Measurements from ENCODE around the gene SMIM5. TPM values are rescaled to one million over a fixed set of nuclear protein-coding genes. Genes with fewer than 3 reads are reported as not detected.
A peak's percentile ranks its signal among the peaks of the same experiment; 100 is the strongest.

Gene SMIM5
- polyA plus RNA-seq, 1 experiment: not detected

- no peaks in the 10 kb centered on the region for H3K27me3 ChIP-seq (ENCODE audit: control insufficient read depth, insufficient read depth, low read length)
- CTCF ChIA-PET: no interaction called here
- TF ChIP-seq CTCF (IDR thresholded peaks at IDR 0.05; ENCODE audit: insufficient read depth, low read depth, low read length): no peak
These were observed 30.9 kb downstream of the SMIM5 start for GRCh38 chr17:75664099-75664549.

GRCh38 chr17:75665981-75666380 lies 32.7 kb downstream of the SMIM5 start:
- Histone ChIP-seq H3K4me3 (ENCODE audit: low read depth, low read length) (peak overlapping the region; percentile 73), H3K27me3 (ENCODE audit: control insufficient read depth, insufficient read depth, low read length) (no peaks in the 10 kb centered on the region), H3K36me3 (ENCODE audit: control insufficient read depth, insufficient read depth, low read length) (peaks cover 10% of the 10 kb centered on the region)
- TF ChIP-seq CTCF (IDR thresholded peaks at IDR 0.05; ENCODE audit: insufficient read depth, low read depth, low read length): no peak
- CTCF ChIA-PET: interaction anchor here (1.3 to 4.3 kb wide), 5 partner anchors 14 to 88 kb away, joined by 5 to 31 read pairs (median 11); partner anchors contain the start of gene SMIM5
- DNase-seq (ENCODE audit: low read depth): no peak
- POLR2A ChIA-PET: no interaction called here

More at GRCh38 chr17:75664099-75664549, 30.9 kb downstream of the SMIM5 start:
- POLR2A ChIA-PET: no interaction called here
- no peak for DNase-seq (ENCODE audit: low read depth)
- H3K36me3 ChIP-seq (ENCODE audit: control insufficient read depth, insufficient read depth, low read length): peaks cover 9% of the 10 kb centered on the region
- no peak overlapping the region for H3K4me3 ChIP-seq (ENCODE audit: low read depth, low read length)

- Histone ChIP-seq H3K36me3 (ENCODE audit: control insufficient read depth, insufficient read depth, low read length) (peaks cover 13% of the 10 kb centered on the region), H3K27me3 (ENCODE audit: control insufficient read depth, insufficient read depth, low read length) (no peaks in the 10 kb centered on the region), H3K4me3 (ENCODE audit: low read depth, low read length) (peak within 1 kb of the TSS; percentile 73)
- peak; percentile 88 for DNase-seq (ENCODE audit: low read depth)
- TF ChIP-seq CTCF (IDR thresholded peaks at IDR 0.05; ENCODE audit: insufficient read depth, low read depth, low read length): no peak
- ChIA-PET POLR2A (no interaction called here), CTCF (interaction anchor here (1.1 to 4.3 kb wide), 8 partner anchors 11 to 87 kb away, joined by 3 to 31 read pairs (median 8); partner anchors contain the start of gene SMIM5)
These were observed 33.9 kb downstream of the SMIM5 start, which contains the start of the genes RECQL5 and SAP30BP for GRCh38 chr17:75666959-75667790. TSS of gene RECQL5 (minus strand) at chr17:75667154. CDS start at chr17:75666557, 597 bp downstream. TSS of gene SAP30BP (plus strand) at chr17:75667338. CDS start at chr17:75667373, 35 bp downstream.

GRCh38 chr17:75667825-75668224 lies 34.6 kb downstream of the SMIM5 start:
- Histone ChIP-seq H3K4me3 (ENCODE audit: low read depth, low read length) (peak overlapping the region; percentile 73), H3K27me3 (ENCODE audit: control insufficient read depth, insufficient read depth, low read length) (no peaks in the 10 kb centered on the region), H3K36me3 (ENCODE audit: control insufficient read depth, insufficient read depth, low read length) (peaks cover 11% of the 10 kb centered on the region)
- ChIA-PET POLR2A (no interaction called here), CTCF (interaction anchor here (0.9 to 4.3 kb wide), 7 partner anchors 12 to 86 kb away, joined by 3 to 31 read pairs (median 5); partner anchors contain the start of gene SMIM5)
- TF ChIP-seq CTCF (IDR thresholded peaks at IDR 0.05; ENCODE audit: insufficient read depth, low read depth, low read length): no peak
- DNase-seq (ENCODE audit: low read depth): no peak

GRCh38 chr17:75668489-75668888 lies 35.3 kb downstream of the SMIM5 start:
- no peak for DNase-seq (ENCODE audit: low read depth)
- Histone ChIP-seq H3K4me3 (ENCODE audit: low read depth, low read length) (peak overlapping the region; percentile 73; the same call in 1 of the 2 replicates), H3K27me3 (ENCODE audit: control insufficient read depth, insufficient read depth, low read length) (no peaks in the 10 kb centered on the region), H3K36me3 (ENCODE audit: control insufficient read depth, insufficient read depth, low read length) (peaks cover 13% of the 10 kb centered on the region)
- POLR2A ChIA-PET: no interaction called here
- CTCF ChIA-PET: interaction anchor here (0.9 to 4.3 kb wide), 5 partner anchors 12 to 85 kb away, joined by 3 to 31 read pairs (median 5); partner anchors contain the start of gene SMIM5
- TF ChIP-seq CTCF (IDR thresholded peaks at IDR 0.05; ENCODE audit: insufficient read depth, low read depth, low read length): no peak
